Glomerular visceral epithelial cell (primary cell): ENCODE data around the gene GKAP1.
"Not testable (repeated sequence)": the region's sequence is repeated elsewhere in the genome, so short reads cannot be mapped to it uniquely, and the experiment has no call there.

Experiments
- DNase-seq: peaks from one replicate; pipeline ENCODE4 v3.0.0-alpha.2; 2016; ENCODE audit errors: extremely low spot score

The GKAP1 gene

GRCh38 chr9:83728591-83729368 is 88.8 kb downstream of the GKAP1 start:
- DNase-seq, result not testable (repeated sequence)

- no peak for DNase-seq
These were observed 93.1 kb downstream of the GKAP1 start for GRCh38 chr9:83724436-83724835.

GRCh38 chr9:83722726-83723495 is 94.7 kb downstream of the GKAP1 start:
- no peak for DNase-seq

- no peak for DNase-seq
These were observed 96.1 kb downstream of the GKAP1 start for GRCh38 chr9:83721509-83721908.

GRCh38 chr9:83715794-83716193 is 101.8 kb downstream of the GKAP1 start:
- no peak for DNase-seq

GRCh38 chr9:83715221-83715620 is 102.3 kb downstream of the GKAP1 start:
- no peak for DNase-seq

- no peak for DNase-seq
These were observed 103.2 kb downstream of the GKAP1 start for GRCh38 chr9:83714329-83714728.

GRCh38 chr9:83708515-83709158 is 108.9 kb downstream of the GKAP1 start:
- DNase-seq, result peak; percentile 35

GRCh38 chr9:83707768-83708514 is 109.6 kb downstream of the GKAP1 start, which contains the start of gene UBQLN1:
Gene UBQLN1 (minus strand): TSS chr9:83707958. CDS start chr9:83707679, 279 bp downstream.
- DNase-seq, result peak; percentile 92

- peak; percentile 77 for DNase-seq
These were observed 110.1 kb downstream of the GKAP1 start for GRCh38 chr9:83707518-83707767.

GRCh38 chr9:83706676-83707517 is 110.7 kb downstream of the GKAP1 start:
- peak; percentile 58 for DNase-seq

GRCh38 chr9:83705219-83705651 is 112.3 kb downstream of the GKAP1 start:
- not testable (repeated sequence) for DNase-seq

- peak; percentile 58 for DNase-seq
These were observed 115.8 kb downstream of the GKAP1 start for GRCh38 chr9:83701769-83702168.

- no peak for DNase-seq
These were observed 116.3 kb downstream of the GKAP1 start for GRCh38 chr9:83701286-83701685.

GRCh38 chr9:83699615-83700014 is 118.0 kb downstream of the GKAP1 start:
- no peak for DNase-seq

GRCh38 chr9:83698976-83699585 is 118.5 kb downstream of the GKAP1 start:
- no peak for DNase-seq

- DNase-seq, result no peak
These were observed 126.1 kb downstream of the GKAP1 start for GRCh38 chr9:83691492-83691891.
